H9 (cell line): ENCODE results near the gene ARL5A. TPM values are rescaled to one million over a fixed set of nuclear protein-coding genes. Genes with fewer than 3 reads are reported as not detected.

ENCODE experiments used
- DNase-seq: peaks from one replicate; pipeline ENCODE4 v3.0.0-alpha.2; 2017
- H2AFZ ChIP-seq: one replicate; pipeline ENCODE4 v1.6.1; 2013; ENCODE audit warnings: mild to moderate bottlenecking, low read length, control low read depth, moderate library complexity
- H2AK5ac ChIP-seq: 2 replicates; pipeline ENCODE4 v1.6.1; 2013; ENCODE audit warnings: low read length, control low read depth, mixed read lengths; ENCODE audit not compliant: insufficient read length
- H2BK120ac ChIP-seq: one replicate; pipeline ENCODE4 v1.6.1; 2013; ENCODE audit warnings: low read depth, mild to moderate bottlenecking, low read length, control low read depth, inconsistent platforms; ENCODE audit not compliant: poor library complexity, severe bottlenecking
- H2BK12ac ChIP-seq: 2 replicates; pipeline ENCODE4 v1.6.1; 2013; ENCODE audit warnings: low read length, control low read depth, mixed read lengths, low read depth; ENCODE audit not compliant: insufficient read length
- H2BK15ac ChIP-seq: 2 replicates; pipeline ENCODE4 v1.6.1; 2013; ENCODE audit warnings: low read depth, low read length, control low read depth
- H2BK20ac ChIP-seq: one replicate; pipeline ENCODE4 v1.6.1; 2013; ENCODE audit warnings: low read depth, mild to moderate bottlenecking, low read length, control low read depth, inconsistent platforms; ENCODE audit not compliant: poor library complexity, severe bottlenecking
- H2BK5ac ChIP-seq: 2 replicates; pipeline ENCODE4 v1.6.1; 2013; ENCODE audit warnings: low read length, control low read depth, mixed read lengths; ENCODE audit not compliant: insufficient read length
- H3K14ac ChIP-seq: 2 replicates; pipeline ENCODE4 v1.6.1; 2013; ENCODE audit warnings: low read length, control low read depth; ENCODE audit not compliant: insufficient read depth
- H3K18ac ChIP-seq: 2 replicates; pipeline ENCODE4 v1.6.1; 2013; ENCODE audit warnings: low read depth, mild to moderate bottlenecking, mixed read lengths, low read length, control low read depth; ENCODE audit not compliant: insufficient read length
- H3K23ac ChIP-seq: 2 replicates; pipeline ENCODE4 v1.6.1; 2013; ENCODE audit warnings: low read length, control low read depth, mixed read lengths, low read depth; ENCODE audit not compliant: insufficient read length
- H3K23me2 ChIP-seq: 2 replicates; pipeline ENCODE4 v1.6.1; 2013; ENCODE audit warnings: low read depth, mild to moderate bottlenecking, mixed read lengths, low read length, control low read depth; ENCODE audit not compliant: insufficient read length, poor library complexity, severe bottlenecking
- H3K27ac ChIP-seq: 2 replicates; pipeline ENCODE4 v1.5.1; 2013; ENCODE audit warnings: low read length, control low read depth, mixed read lengths, low read depth; ENCODE audit not compliant: insufficient read length
- H3K27me3 ChIP-seq: 2 replicates; pipeline ENCODE4 v1.6.1; 2013; ENCODE audit warnings: low read length, control low read depth, inconsistent platforms; ENCODE audit not compliant: insufficient read depth
- H3K4ac ChIP-seq: 2 replicates; pipeline ENCODE4 v1.6.1; 2013; ENCODE audit warnings: low read depth, mild to moderate bottlenecking, control low read depth, inconsistent platforms, low read length, moderate library complexity
- H3K4me1 ChIP-seq: 2 replicates; pipeline ENCODE4 v1.6.1; 2013; ENCODE audit warnings: low read length, control low read depth, inconsistent platforms; ENCODE audit not compliant: insufficient read depth
- H3K4me2 ChIP-seq: 2 replicates; pipeline ENCODE4 v1.6.1; 2013; ENCODE audit warnings: low read length, control low read depth, mixed read lengths; ENCODE audit not compliant: insufficient read length, insufficient read depth
- H3K56ac ChIP-seq: 2 replicates; pipeline ENCODE4 v1.6.1; 2013; ENCODE audit warnings: low read depth, mild to moderate bottlenecking, mixed read lengths, low read length, control low read depth; ENCODE audit not compliant: insufficient read length
- H3K79me1 ChIP-seq: 2 replicates; pipeline ENCODE4 v1.6.1; 2013; ENCODE audit warnings: low read depth, mild to moderate bottlenecking, moderate library complexity, low read length, control low read depth, inconsistent platforms; ENCODE audit not compliant: insufficient read depth, poor library complexity, severe bottlenecking
- H3K79me2 ChIP-seq: 2 replicates; pipeline ENCODE4 v1.6.1; 2013; ENCODE audit warnings: low read length, control low read depth, inconsistent platforms; ENCODE audit not compliant: insufficient read depth
- H3K9ac ChIP-seq: 2 replicates; pipeline ENCODE4 v1.6.1; 2013; ENCODE audit warnings: low read length, control low read depth, mixed read lengths; ENCODE audit not compliant: insufficient read length; ENCODE audit errors: extremely low read depth
- H3K9me3 ChIP-seq: one replicate; pipeline ENCODE4 v1.6.1; 2013; ENCODE audit warnings: low read depth, low read length, inconsistent platforms; ENCODE audit not compliant: control insufficient read depth
- H3T11ph ChIP-seq: one replicate; pipeline ENCODE4 v1.6.1; 2013; ENCODE audit warnings: mild to moderate bottlenecking, low read length, control low read depth, inconsistent platforms
- H4K20me1 ChIP-seq: one replicate; pipeline ENCODE4 v1.6.1; 2013; ENCODE audit not compliant: control insufficient read depth, insufficient read length, insufficient read depth
- H4K5ac ChIP-seq: 2 replicates; pipeline ENCODE4 v1.6.1; 2013; ENCODE audit warnings: low read depth, mild to moderate bottlenecking, mixed read lengths, low read length, control low read depth; ENCODE audit not compliant: insufficient read length
- H4K8ac ChIP-seq: replicated peaks from 2 replicates; pipeline ENCODE4 v1.6.1; 2013; ENCODE audit warnings: low read length, control low read depth, mixed read lengths, low read depth; ENCODE audit not compliant: insufficient read length
- H4K91ac ChIP-seq: 2 replicates; pipeline ENCODE4 v1.6.1; 2013; ENCODE audit warnings: low read depth, mild to moderate bottlenecking, moderate library complexity, mixed read lengths, low read length, control low read depth; ENCODE audit not compliant: insufficient read length
- H3K27ac Mint-ChIP-seq, 3 experiments: 2 replicates in 2 of 3; 3 replicates in 1 of 3; pipeline ENCODE4 v1.8.0; 2020 to 2021; ENCODE audit warnings: mixed read lengths in 3 of 3, mild to moderate bottlenecking in 1 of 3, moderate library complexity in 1 of 3
- H3K27me3 Mint-ChIP-seq: 2 replicates; pipeline ENCODE4 v1.8.0; 2021; ENCODE audit warnings: low read depth, mild to moderate bottlenecking, moderate library complexity, mixed read lengths
- H3K36me3 Mint-ChIP-seq, 3 experiments: 2 replicates in 2 of 3; 3 replicates in 1 of 3; pipeline ENCODE4 v1.8.0; 2020 to 2021; ENCODE audit warnings: low read depth in 3 of 3, mixed read lengths in 3 of 3; ENCODE audit not compliant: insufficient read depth in 1 of 3
- H3K4me1 Mint-ChIP-seq, 2 experiments: 2 replicates each; pipeline ENCODE4 v1.8.0; 2020; ENCODE audit warnings: mixed read lengths in 2 of 2
- H3K4me3 Mint-ChIP-seq, 2 experiments: 2 replicates in 1 of 2; 3 replicates in 1 of 2; pipeline ENCODE4 v1.8.0; 2020 to 2021; ENCODE audit warnings: mild to moderate bottlenecking in 2 of 2, mixed read lengths in 2 of 2, moderate library complexity in 1 of 2
- H3K9me3 Mint-ChIP-seq, 2 experiments: 2 replicates in 1 of 2; 3 replicates in 1 of 2; pipeline ENCODE4 v1.8.0; 2020; ENCODE audit warnings: mild to moderate bottlenecking in 2 of 2, mixed read lengths in 2 of 2, moderate library complexity in 1 of 2
- CTCF ChIP-seq: fragments of 200-600 bp; sonication (generic); conservative IDR thresholded peaks from 3 replicates; pipeline ENCODE4 v1.8.0; 2021; ENCODE audit warnings: antibody characterized with exemption, mild to moderate bottlenecking
- WGBS: extraction: QIAGEN DNeasy Blood & Tissue Kit; methylation state at CpG from one replicate; pipeline ENCODE4 v1.1.7; 2013; ENCODE audit warnings: missing lambda C conversion rate, low lambda C conversion rate, mixed read lengths; ENCODE audit not compliant: insufficient read length; ENCODE audit errors: extremely low coverage; 5-methylcytosine and 5-hydroxymethylcytosine counted together
- total RNA-seq: library from RNA; stranded (reverse); gene quantifications from 2 replicates; pipeline ENCODE4 v1.2.1, GENCODE V29; 2021

Gene ARL5A
- total RNA-seq, 1 experiment from 2014 or later: 66.7 TPM

- Histone ChIP-seq H2BK12ac (no peak overlapping the region), H3K9ac (no peak overlapping the region), H3K79me1 (peaks cover 3% of the 10 kb centered on the region), H3K18ac (no peak overlapping the region), H3K56ac (no peak overlapping the region), H3K23ac (no peak overlapping the region), H3K14ac (no peak overlapping the region), H3K4me2 (no peak overlapping the region), H4K91ac (no peak overlapping the region), H2BK20ac (no peak overlapping the region), H3K79me2 (peaks cover 20% of the 10 kb centered on the region; the same call in 1 of the 2 replicates), H2BK120ac (no peak overlapping the region), H4K20me1 (no peaks in the 10 kb centered on the region), H3K4ac (no peak overlapping the region), H2BK15ac (no peak overlapping the region), H3T11ph (no peak overlapping the region), H2AFZ (no peak overlapping the region), H3K9me3 (no peaks in the 10 kb centered on the region), H4K8ac (no peak overlapping the region), H3K27me3 (no peaks in the 10 kb centered on the region), H3K4me1 (no peaks in the 10 kb centered on the region), H2AK5ac (no peak overlapping the region), H3K23me2 (no peaks in the 10 kb centered on the region), H4K5ac (no peak overlapping the region), H2BK5ac (no peak overlapping the region), H3K27ac (no peak overlapping the region)
- H3K27ac Mint-ChIP-seq: no peak overlapping the region; a peak in 1 of 7 replicates
- H3K36me3 Mint-ChIP-seq: peaks cover 24 to 29% (median 25%) of the 10 kb centered on the region in 3 experiments
- no peak for TF ChIP-seq CTCF
- H3K4me3 Mint-ChIP-seq: no peak overlapping the region
- no peaks in the 10 kb centered on the region for H3K27me3 Mint-ChIP-seq
- H3K4me1 Mint-ChIP-seq: peaks cover 0 to 2% of the 10 kb centered on the region in 2 experiments; a peak in 1 of 4 replicates
- DNase-seq: no peak
- WGBS: no CpG with 5 or more reads among the region's 2 CpGs
- H3K9me3 Mint-ChIP-seq: no peaks in the 10 kb centered on the region
Observed at GRCh38 chr2:151816843-151817242, 11.4 kb downstream of the ARL5A start.
